Hypothalamus (tissue), 51 donors: ENCODE results near the gene CADPS2.

Experiments
- DNase-seq, 51 donors: peaks; one replicate each; lab custom pipeline; 2025; lab: John Stamatoyannopoulos, UW

Gene CADPS2

GRCh38 chr7:122886357-122887081 is at the start of gene CADPS2:
Gene CADPS2, minus strand, starts transcription at chr7:122886460. Its CDS starts 123 bp downstream, at chr7:122886337.
- DNase-seq, result peak in 49 of 51 donors; percentile 13 to 91 (median 64)

GRCh38 chr7:122935620-122936019 is 49.4 kb upstream of the CADPS2 start:
- no peak for DNase-seq

GRCh38 chr7:122919643-122920181 is 33.5 kb upstream of the CADPS2 start:
- DNase-seq, result no peak

GRCh38 chr7:122914812-122915211 is 28.6 kb upstream of the CADPS2 start:
- no peak for DNase-seq

GRCh38 chr7:122913608-122914007 is 27.3 kb upstream of the CADPS2 start:
- DNase-seq, result no peak

GRCh38 chr7:122902751-122903495 is 16.7 kb upstream of the CADPS2 start:
- DNase-seq, result no peak

- DNase-seq, result no peak
These were observed 15.0 kb upstream of the CADPS2 start for GRCh38 chr7:122901250-122901649.

- no peak for DNase-seq
These were observed 10.2 kb upstream of the CADPS2 start for GRCh38 chr7:122896509-122896908.

- no peak for DNase-seq
These were observed 7.2 kb upstream of the CADPS2 start for GRCh38 chr7:122893486-122893885.

- DNase-seq, result no peak
These were observed 2.9 kb upstream of the CADPS2 start for GRCh38 chr7:122889116-122889515.

- DNase-seq, result no peak
These were observed 1.6 kb upstream of the CADPS2 start for GRCh38 chr7:122887848-122888247.

- peak in 45 of 51 donors; percentile 3 to 72 (median 37) for DNase-seq
These were observed 938 bp upstream of the CADPS2 start for GRCh38 chr7:122887198-122887597.

GRCh38 chr7:122885583-122886356 is 490 bp downstream of the CADPS2 start:
- DNase-seq, result peak in 39 of 51 donors; percentile 1 to 67 (median 29)

GRCh38 chr7:122884186-122884585 is 2.1 kb downstream of the CADPS2 start:
- no peak for DNase-seq

- DNase-seq, result no peak
These were observed 3.1 kb downstream of the CADPS2 start for GRCh38 chr7:122883049-122883680.

- no peak for DNase-seq
These were observed 4.9 kb downstream of the CADPS2 start for GRCh38 chr7:122881324-122881723.

- DNase-seq, result no peak
These were observed 17.0 kb downstream of the CADPS2 start for GRCh38 chr7:122869260-122869659.

- DNase-seq, result no peak
These were observed 18.7 kb downstream of the CADPS2 start for GRCh38 chr7:122867471-122867980.

GRCh38 chr7:122864838-122865237 is 21.4 kb downstream of the CADPS2 start:
- DNase-seq, result no peak

- no peak for DNase-seq
These were observed 22.2 kb downstream of the CADPS2 start for GRCh38 chr7:122864016-122864415.
